ENCODE data around the gene DHDH. TPM values are rescaled to one million over a fixed set of nuclear protein-coding genes. Genes with fewer than 3 reads are reported as not detected.
A peak's percentile ranks its signal among the peaks of the same experiment; 100 is the strongest.

The DHDH gene
- total and polyA plus RNA-seq, 2 of the 13 experiments (the other 11 are each of a cell fraction or from before 2014, with no cell fraction given), result 0.13 to 0.91 TPM

GRCh38 chr19:48961673-48962028, 28.2 kb downstream of the DHDH start (continued):
- TF ChIP-seq ZHX2 (IDR thresholded peaks at IDR 0.05; ENCODE audit: low read depth), result no peak
- no peak for TF ChIP-seq ZHX2 (CRISPR knock-in tag; IDR thresholded peaks at IDR 0.05; ENCODE audit: borderline replicate concordance)
- TF ChIP-seq YEATS4 (CRISPR knock-in tag; IDR thresholded peaks at IDR 0.05; ENCODE audit: borderline replicate concordance), result no peak
- TF ChIP-seq ZNF503 (CRISPR knock-in tag; IDR thresholded peaks at IDR 0.05), result no peak
- TF ChIP-seq HINFP (CRISPR knock-in tag; IDR thresholded peaks at IDR 0.05; ENCODE audit: low read depth), result 0 out of 2 replicates have a peak, but pooled peaks have one; percentile 17
- TF ChIP-seq ZNF589 (CRISPR knock-in tag; conservative IDR thresholded peaks at IDR 0.05), result no peak; the same call in 1 of the 2 replicates
- TF ChIP-seq CAMTA2 (CRISPR knock-in tag; IDR thresholded peaks at IDR 0.05; ENCODE audit: borderline replicate concordance), result no peak
- TF ChIP-seq SP2 (CRISPR knock-in tag; IDR thresholded peaks at IDR 0.05), result no peak
- no peak for TF ChIP-seq GZF1 (CRISPR knock-in tag; IDR thresholded peaks at IDR 0.05)
- TF ChIP-seq SALL1 (CRISPR knock-in tag; IDR thresholded peaks at IDR 0.05), result no peak
- TF ChIP-seq ZNF101 (CRISPR knock-in tag; IDR thresholded peaks at IDR 0.05; ENCODE audit: borderline replicate concordance, low read depth), result 0 out of 2 replicates have a peak, but pooled peaks have one; percentile 3
- peak; percentile 25 for TF ChIP-seq IKZF4 (CRISPR knock-in tag; IDR thresholded peaks at IDR 0.05; ENCODE audit: borderline replicate concordance, low read depth, not compliant biosample characterization)
- TF ChIP-seq ZNF337 (CRISPR knock-in tag; IDR thresholded peaks at IDR 0.05; ENCODE audit: borderline replicate concordance, low read depth), result no peak
- TF ChIP-seq NCOA1 (CRISPR knock-in tag; IDR thresholded peaks at IDR 0.05), result no peak; the same call in 1 of the 2 replicates
- TF ChIP-seq ZNF230 (CRISPR knock-in tag; IDR thresholded peaks at IDR 0.05), result 0 out of 2 replicates have a peak, but pooled peaks have one; percentile 3
- TF ChIP-seq SAP130 (CRISPR knock-in tag; IDR thresholded peaks at IDR 0.05; ENCODE audit: low read depth), result no peak
- TF ChIP-seq ZNF691 (CRISPR knock-in tag; IDR thresholded peaks at IDR 0.05; ENCODE audit: borderline replicate concordance, low read depth), result no peak
- TF ChIP-seq SALL2 (CRISPR knock-in tag; IDR thresholded peaks at IDR 0.05), result no peak
- no peak for TF ChIP-seq ZFP36L2 (CRISPR knock-in tag; IDR thresholded peaks at IDR 0.05)
- no peak for TF ChIP-seq SATB2 (CRISPR knock-in tag; IDR thresholded peaks at IDR 0.05)
- no peak for TF ChIP-seq HDAC1 (CRISPR knock-in tag; IDR thresholded peaks at IDR 0.05)
